ENCODE data around the gene GET4. TPM values are rescaled to one million over a fixed set of nuclear protein-coding genes. Genes with fewer than 3 reads are reported as not detected.

GET4 gene
- polyA plus RNA-seq, 1 of the 3 experiments (the other 2 are of a cell fraction) = 63.1 TPM

DNA sequence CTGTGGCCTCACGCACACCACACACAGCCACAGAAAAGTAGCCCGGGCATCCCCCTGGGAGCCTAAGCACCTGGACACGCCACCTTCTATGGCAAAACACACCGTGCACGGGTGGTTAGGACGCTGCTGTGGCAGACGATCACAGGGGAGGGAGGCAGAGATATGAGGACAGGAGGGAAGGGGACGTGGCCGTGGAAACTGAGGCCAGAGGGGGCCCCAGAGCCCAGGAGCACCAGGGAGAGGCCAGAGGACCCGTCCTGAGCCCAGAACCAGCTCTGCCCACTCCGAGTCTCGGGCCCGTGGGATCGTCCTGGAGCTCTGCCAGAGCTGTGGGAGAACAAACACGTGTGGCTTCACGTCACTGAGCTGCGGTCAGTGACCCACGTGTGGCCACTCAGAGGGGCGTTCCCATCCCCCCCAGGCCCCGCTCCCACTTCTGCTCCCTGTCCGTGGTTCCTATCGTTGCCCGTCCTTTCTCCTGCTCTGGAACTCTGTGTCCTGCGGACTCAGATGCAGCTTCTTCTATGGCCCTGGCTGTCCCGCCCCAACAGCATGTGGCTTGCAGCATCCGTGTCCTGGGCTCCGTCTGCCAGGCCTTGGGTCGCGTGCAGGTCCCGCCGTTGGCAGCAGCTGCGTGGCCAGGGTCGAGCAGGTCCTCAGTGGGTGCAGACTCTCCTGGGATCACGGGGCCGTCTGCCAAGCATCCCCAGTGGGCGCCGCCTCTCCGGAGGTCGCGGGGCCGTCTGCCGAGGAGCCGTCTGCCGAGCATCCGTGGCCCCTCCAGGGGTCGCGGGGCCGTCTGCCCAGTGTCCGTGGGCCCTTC lies 31.0 kb downstream of the GET4 start (continued):
- TF ChIP-seq, protein P1, sequence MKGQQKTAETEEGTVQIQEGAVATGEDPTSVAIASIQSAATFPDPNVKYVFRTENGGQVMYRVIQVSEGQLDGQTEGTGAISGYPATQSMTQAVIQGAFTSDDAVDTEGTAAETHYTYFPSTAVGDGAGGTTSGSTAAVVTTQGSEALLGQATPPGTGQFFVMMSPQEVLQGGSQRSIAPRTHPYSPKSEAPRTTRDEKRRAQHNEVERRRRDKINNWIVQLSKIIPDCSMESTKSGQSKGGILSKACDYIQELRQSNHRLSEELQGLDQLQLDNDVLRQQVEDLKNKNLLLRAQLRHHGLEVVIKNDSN (IDR thresholded peaks at IDR 0.05; ENCODE audit: borderline replicate concordance, low read depth) = no peak
- TF ChIP-seq EZH2phosphoT487 (IDR thresholded peaks at IDR 0.05; ENCODE audit: borderline replicate concordance, low read depth) (no peak), GABPA (IDR thresholded peaks at IDR 0.05; ENCODE audit: low read depth) (no peak), TEAD4 (IDR thresholded peaks at IDR 0.05; ENCODE audit: borderline replicate concordance, insufficient read depth) (no peak), NRF1 (IDR thresholded peaks at IDR 0.05; ENCODE audit: low read depth, low read length) (no peak), MXI1 (IDR thresholded peaks at IDR 0.05; ENCODE audit: low read depth, low read length) (no peak), TCF12 (IDR thresholded peaks at IDR 0.05) (no peak), GATA2 (CRISPR knock-in tag; IDR thresholded peaks at IDR 0.05) (no peak), RFX5 (IDR thresholded peaks at IDR 0.05; ENCODE audit: low read length) (no peak)
- TF ChIP-seq, protein P2, sequence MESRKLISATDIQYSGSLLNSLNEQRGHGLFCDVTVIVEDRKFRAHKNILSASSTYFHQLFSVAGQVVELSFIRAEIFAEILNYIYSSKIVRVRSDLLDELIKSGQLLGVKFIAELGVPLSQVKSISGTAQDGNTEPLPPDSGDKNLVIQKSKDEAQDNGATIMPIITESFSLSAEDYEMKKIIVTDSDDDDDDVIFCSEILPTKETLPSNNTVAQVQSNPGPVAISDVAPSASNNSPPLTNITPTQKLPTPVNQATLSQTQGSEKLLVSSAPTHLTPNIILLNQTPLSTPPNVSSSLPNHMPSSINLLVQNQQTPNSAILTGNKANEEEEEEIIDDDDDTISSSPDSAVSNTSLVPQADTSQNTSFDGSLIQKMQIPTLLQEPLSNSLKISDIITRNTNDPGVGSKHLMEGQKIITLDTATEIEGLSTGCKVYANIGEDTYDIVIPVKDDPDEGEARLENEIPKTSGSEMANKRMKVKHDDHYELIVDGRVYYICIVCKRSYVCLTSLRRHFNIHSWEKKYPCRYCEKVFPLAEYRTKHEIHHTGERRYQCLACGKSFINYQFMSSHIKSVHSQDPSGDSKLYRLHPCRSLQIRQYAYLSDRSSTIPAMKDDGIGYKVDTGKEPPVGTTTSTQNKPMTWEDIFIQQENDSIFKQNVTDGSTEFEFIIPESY (IDR thresholded peaks at IDR 0.05; ENCODE audit: borderline replicate concordance, low read depth) = no peak
- TF ChIP-seq, protein P3, sequence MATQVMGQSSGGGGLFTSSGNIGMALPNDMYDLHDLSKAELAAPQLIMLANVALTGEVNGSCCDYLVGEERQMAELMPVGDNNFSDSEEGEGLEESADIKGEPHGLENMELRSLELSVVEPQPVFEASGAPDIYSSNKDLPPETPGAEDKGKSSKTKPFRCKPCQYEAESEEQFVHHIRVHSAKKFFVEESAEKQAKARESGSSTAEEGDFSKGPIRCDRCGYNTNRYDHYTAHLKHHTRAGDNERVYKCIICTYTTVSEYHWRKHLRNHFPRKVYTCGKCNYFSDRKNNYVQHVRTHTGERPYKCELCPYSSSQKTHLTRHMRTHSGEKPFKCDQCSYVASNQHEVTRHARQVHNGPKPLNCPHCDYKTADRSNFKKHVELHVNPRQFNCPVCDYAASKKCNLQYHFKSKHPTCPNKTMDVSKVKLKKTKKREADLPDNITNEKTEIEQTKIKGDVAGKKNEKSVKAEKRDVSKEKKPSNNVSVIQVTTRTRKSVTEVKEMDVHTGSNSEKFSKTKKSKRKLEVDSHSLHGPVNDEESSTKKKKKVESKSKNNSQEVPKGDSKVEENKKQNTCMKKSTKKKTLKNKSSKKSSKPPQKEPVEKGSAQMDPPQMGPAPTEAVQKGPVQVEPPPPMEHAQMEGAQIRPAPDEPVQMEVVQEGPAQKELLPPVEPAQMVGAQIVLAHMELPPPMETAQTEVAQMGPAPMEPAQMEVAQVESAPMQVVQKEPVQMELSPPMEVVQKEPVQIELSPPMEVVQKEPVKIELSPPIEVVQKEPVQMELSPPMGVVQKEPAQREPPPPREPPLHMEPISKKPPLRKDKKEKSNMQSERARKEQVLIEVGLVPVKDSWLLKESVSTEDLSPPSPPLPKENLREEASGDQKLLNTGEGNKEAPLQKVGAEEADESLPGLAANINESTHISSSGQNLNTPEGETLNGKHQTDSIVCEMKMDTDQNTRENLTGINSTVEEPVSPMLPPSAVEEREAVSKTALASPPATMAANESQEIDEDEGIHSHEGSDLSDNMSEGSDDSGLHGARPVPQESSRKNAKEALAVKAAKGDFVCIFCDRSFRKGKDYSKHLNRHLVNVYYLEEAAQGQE (IDR thresholded peaks at IDR 0.05; ENCODE audit: low read depth, low read length) = no peak

DNA sequence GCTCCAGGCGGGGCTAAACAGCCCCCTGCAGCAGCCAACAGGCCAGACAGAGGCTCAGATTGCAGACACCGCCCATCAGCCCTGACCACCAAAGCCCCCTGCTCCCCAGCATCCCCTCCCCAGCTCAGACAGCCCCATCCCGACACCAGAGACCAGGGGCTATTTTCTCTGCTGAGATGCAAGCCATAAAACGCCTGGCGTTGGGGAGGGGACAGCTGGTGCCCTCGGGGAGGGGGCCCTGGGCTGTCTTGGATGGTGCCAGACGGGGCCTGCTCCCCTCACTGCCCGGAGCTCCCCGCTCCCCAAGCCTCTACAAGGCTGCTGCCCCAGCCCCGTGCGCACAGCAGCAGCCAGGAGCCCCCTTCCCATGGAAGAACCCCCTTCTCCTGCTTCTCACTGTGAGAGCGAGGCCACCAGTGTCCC lies 31.8 kb downstream of the GET4 start:
- no peak overlapping the region for H3K4me3 ChIP-seq (ENCODE audit: low read depth in 2 of 2, low read length in 1 of 2)
- no peak for DNase-seq
- 86% methylated on average over 3 of the region's 12 CpGs for WGBS (ENCODE audit: low lambda C conversion rate)
- H3K9me2 ChIP-seq = no peaks in the 10 kb centered on the region
- ChIA-PET CTCF (interaction anchor here (0.8 to 4.7 kb wide), 30 partner anchors 8 to 327 kb away, joined by 3 to 99 read pairs (median 6); partner anchors contain the start of genes ADAP1, COX19, GPER1 and GPR146), POLR2A (no interaction called here)
- no peak overlapping the region for H2AFZ ChIP-seq (ENCODE audit: low read depth)
- H3K4me1 ChIP-seq (ENCODE audit: control insufficient read depth in 1 of 2, insufficient read depth in 2 of 2, low read depth in 1 of 2, low read length in 1 of 2) = peaks cover 5 to 11% of the 10 kb centered on the region in 2 experiments; a peak in 3 of 4 replicates
- no peaks in the 10 kb centered on the region for H3K9me3 ChIP-seq
- no peaks in the 10 kb centered on the region for H4K20me1 ChIP-seq (ENCODE audit: insufficient read depth)
- TF ChIP-seq RXRA (IDR thresholded peaks at IDR 0.05; ENCODE audit: borderline replicate concordance, low read depth) (no peak), TCF12 (IDR thresholded peaks at IDR 0.05) (no peak), SMC3 (IDR thresholded peaks at IDR 0.05; ENCODE audit: low read depth, low read length) (no peak), MEF2A (IDR thresholded peaks at IDR 0.05; ENCODE audit: borderline replicate concordance, low read depth) (no peak)
- H3K36me3 ChIP-seq (replicated peaks in 1 of 2; ENCODE audit: control insufficient read depth in 1 of 2, insufficient read depth in 2 of 2, low read length in 1 of 2) = no peaks in the 10 kb centered on the region
- no peaks in the 10 kb centered on the region for H3K79me2 ChIP-seq (ENCODE audit: insufficient read depth)
- H3K4me2 ChIP-seq = no peak overlapping the region
- no peak overlapping the region for H3K27ac ChIP-seq (ENCODE audit: low read depth in 2 of 2, low read length in 1 of 2)
- H3F3A ChIP-seq (replicated peaks; ENCODE audit: insufficient read depth) = peaks cover 3% of the 10 kb centered on the region
- no peaks in the 10 kb centered on the region for H3K27me3 ChIP-seq (ENCODE audit: insufficient read depth)
- H3K9ac ChIP-seq = no peak overlapping the region
